Endodermal cell (in vitro differentiated cells): ENCODE results near the gene SPAG16. TPM values are rescaled to one million over a fixed set of nuclear protein-coding genes. Genes with fewer than 3 reads are reported as not detected.
A peak's percentile ranks its signal among the peaks of the same experiment; 100 is the strongest.

Experiments used
- DNase-seq: peaks from one replicate; pipeline ENCODE4 v3.0.0-alpha.2; 2017
- H3K27ac ChIP-seq: 2 replicates; pipeline ENCODE4 v1.5.1; 2013; ENCODE audit warnings: mild to moderate bottlenecking, low read depth, low read length, moderate library complexity
- H3K27me3 ChIP-seq: 2 replicates; pipeline ENCODE4 v1.6.1; 2013; ENCODE audit warnings: mild to moderate bottlenecking, low read length, moderate library complexity; ENCODE audit not compliant: insufficient read depth, control insufficient read depth, poor library complexity, severe bottlenecking
- H3K36me3 ChIP-seq: 2 replicates; pipeline ENCODE4 v1.7.0; 2013; ENCODE audit warnings: mild to moderate bottlenecking, low read length, moderate library complexity; ENCODE audit not compliant: control insufficient read depth, insufficient read depth
- H3K4me1 ChIP-seq: one replicate; pipeline ENCODE4 v1.7.0; 2013; ENCODE audit warnings: low read length; ENCODE audit not compliant: control insufficient read depth, insufficient read depth
- H3K4me3 ChIP-seq: 2 replicates; pipeline ENCODE4 v1.5.1; 2013; ENCODE audit warnings: mild to moderate bottlenecking, low read length, moderate library complexity
- H3K9ac ChIP-seq: 2 replicates; pipeline ENCODE4 v1.6.1; 2013; ENCODE audit warnings: mild to moderate bottlenecking, low read length, moderate library complexity; ENCODE audit not compliant: poor library complexity, severe bottlenecking; ENCODE audit errors: extremely low read depth
- H3K9me3 ChIP-seq: 2 replicates; pipeline ENCODE4 v1.6.1; 2013; ENCODE audit warnings: mild to moderate bottlenecking, low read length, moderate library complexity; ENCODE audit not compliant: control insufficient read depth
- H3K27ac Mint-ChIP-seq: 2 replicates; pipeline ENCODE4 v1.8.0; 2020; ENCODE audit warnings: mixed read lengths
- H3K27me3 Mint-ChIP-seq: 2 replicates; pipeline ENCODE4 v1.8.0; 2021; ENCODE audit warnings: mild to moderate bottlenecking, mixed read lengths; ENCODE audit not compliant: insufficient read depth
- H3K36me3 Mint-ChIP-seq: 2 replicates; pipeline ENCODE4 v1.8.0; 2020; ENCODE audit warnings: low read depth, mixed read lengths
- H3K4me1 Mint-ChIP-seq: 2 replicates; pipeline ENCODE4 v1.8.0; 2020; ENCODE audit warnings: mixed read lengths
- H3K4me3 Mint-ChIP-seq: 2 replicates; pipeline ENCODE4 v1.8.0; 2020; ENCODE audit warnings: mild to moderate bottlenecking, moderate library complexity, mixed read lengths
- H3K9me3 Mint-ChIP-seq: 2 replicates; pipeline ENCODE4 v1.8.0; 2020; ENCODE audit warnings: mild to moderate bottlenecking, mixed read lengths
- CTCF ChIP-seq: fragments of 200-600 bp; sonication (generic); conservative IDR thresholded peaks from 2 replicates; pipeline ENCODE4 v1.5.0; 2021; ENCODE audit warnings: antibody characterized with exemption, mild to moderate bottlenecking
- WGBS, 2 experiments: methylation state at CpG; one replicate each; pipeline versions ENCODE4 v1.1.5 to v1.1.7; 2013; ENCODE audit warnings: missing lambda C conversion rate in 2 of 2, mixed read lengths in 1 of 2; ENCODE audit not compliant: insufficient coverage in 1 of 2, insufficient read length in 1 of 2; 5-methylcytosine and 5-hydroxymethylcytosine counted together
- long read RNA-seq, 4 experiments: library from polyadenylated mRNA in 2 of 4; library from RNA in 1 of 4; library from capped mRNA in 1 of 4; stranded (forward) in 3 of 4; unstranded in 1 of 4; transcript quantifications; one replicate each; pipeline ENCODE4 v2.0.0, GENCODE V29; 2020 to 2021; ENCODE audit warnings: inconsistent platforms in 1 of 4
- polyA plus RNA-seq, 2 experiments: library from polyadenylated mRNA; stranded (reverse); fragments of 50-300 nt; gene quantifications; one replicate each; pipeline ENCODE4 v1.2.3, GENCODE V29; 2013
- total RNA-seq, 2 donors: library from RNA; stranded (reverse); fragmentation: NEBNext Ultra II Directional in 1 of 2; extraction: Animal tissue kit (Norgen Biotek cat#: 25700) in 1 of 2; gene quantifications; 2 replicates in 1 of 2; 3 replicates in 1 of 2; pipeline ENCODE4 v1.2.1, GENCODE V29; 2021

The SPAG16 gene
- total RNA-seq = 10 to 100 TPM; 27.8 to 38.2 TPM
- polyA plus RNA-seq (2013, experiment 1 of 2) = 38.1 TPM
- polyA plus RNA-seq (2013, experiment 2 of 2) = 33.2 TPM
- long read RNA-seq, experiment 1, transcript SPAG16-207 (5 exons, 1,250 nt) = major isoform, 18 of 25 reads
- long read RNA-seq, experiment 1, partial matches to known transcripts = 1 of 25 reads
- long read RNA-seq, experiment 1, other reads (novel, unspliced or antisense) = 6 of 25 reads
- long read RNA-seq, experiment 2, transcript SPAG16-207 (5 exons, 1,250 nt) = major isoform, 70 of 104 reads
- long read RNA-seq, experiment 2, partial matches to known transcripts = 2 of 104 reads
- long read RNA-seq, experiment 2, other reads (novel, unspliced or antisense) = 32 of 104 reads
- long read RNA-seq, experiment 3, transcript SPAG16-207 (5 exons, 1,250 nt) = major isoform, 55 of 65 reads
- long read RNA-seq, experiment 3, partial matches to known transcripts = 3 of 65 reads
- long read RNA-seq, experiment 3, other reads (novel, unspliced or antisense) = 7 of 65 reads
- long read RNA-seq, experiment 4, transcript SPAG16-207 (5 exons, 1,250 nt) = major isoform, 178 of 186 reads
- long read RNA-seq, experiment 4, partial matches to known transcripts = 2 of 186 reads
- long read RNA-seq, experiment 4, other reads (novel, unspliced or antisense) = 6 of 186 reads

DNA sequence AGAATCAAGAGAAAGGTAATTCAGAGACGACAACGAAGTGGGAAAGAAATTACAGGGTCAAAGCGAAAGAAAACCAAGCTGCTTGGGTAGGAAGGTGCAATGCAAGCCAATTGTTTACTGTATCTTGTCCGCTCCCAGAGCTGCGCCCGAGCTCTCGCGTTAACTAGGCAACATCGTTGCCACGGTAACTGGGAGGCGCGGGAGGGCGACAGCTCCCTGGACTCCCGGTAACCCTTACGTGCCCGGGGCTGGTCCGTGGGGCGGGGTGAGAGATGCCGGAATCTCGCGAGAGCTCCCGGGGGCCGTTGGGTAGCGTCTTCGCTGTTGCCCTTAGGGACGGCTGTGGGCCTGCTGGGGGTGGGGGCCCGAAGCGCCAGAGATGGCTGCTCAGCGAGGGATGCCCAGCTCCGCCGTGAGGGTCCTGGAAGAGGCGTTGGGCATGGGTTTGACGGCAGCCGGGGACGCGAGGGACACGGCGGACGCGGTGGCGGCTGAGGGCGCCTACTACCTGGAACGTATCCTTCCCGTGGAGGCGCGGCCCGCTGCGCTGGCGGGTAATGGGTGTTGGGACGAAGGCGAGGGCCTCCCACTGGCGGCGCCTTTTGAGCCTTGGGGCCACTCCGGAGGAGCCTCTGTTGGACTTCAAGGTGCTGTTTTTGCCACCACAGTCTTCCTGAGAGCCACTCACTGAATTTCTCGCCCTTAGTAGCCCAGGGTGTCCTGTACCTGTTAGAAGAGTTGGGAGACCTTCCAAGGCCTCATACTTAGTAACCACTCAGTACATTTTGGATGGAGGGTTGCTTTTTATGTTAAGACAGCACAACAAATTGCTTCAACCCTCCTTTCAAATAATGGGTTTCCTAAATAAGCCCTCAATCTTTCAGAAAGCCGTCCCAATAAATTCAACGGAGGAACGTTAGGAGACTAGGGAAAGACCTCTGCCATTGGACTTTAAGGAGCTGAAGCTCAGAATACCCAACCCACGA is at the start of gene SPAG16:
Gene SPAG16, plus strand, starts transcription at position 360 of the 986 bp plus-strand sequence.
- Mint-ChIP-seq H3K36me3 (no peaks in the 10 kb centered on the region), H3K4me1 (peaks cover 24% of the 10 kb centered on the region), H3K27ac (peak within 1 kb of the TSS; percentile 95), H3K4me3 (peak within 1 kb of the TSS; percentile 88), H3K27me3 (no peaks in the 10 kb centered on the region), H3K9me3 (no peaks in the 10 kb centered on the region)
- TF ChIP-seq CTCF = no peak
- Histone ChIP-seq H3K4me3 (peak within 1 kb of the TSS; percentile 97), H3K4me1 (no peaks in the 10 kb centered on the region), H3K9ac (peak within 1 kb of the TSS; percentile 80), H3K27me3 (no peaks in the 10 kb centered on the region), H3K27ac (peak within 1 kb of the TSS; percentile 54), H3K9me3 (no peaks in the 10 kb centered on the region), H3K36me3 (no peaks in the 10 kb centered on the region)
- DNase-seq = peak; percentile 99
- 5 to 7% methylated on average over 18 to 59 of the region's 59 CpGs for WGBS, 2 experiments

DNA sequence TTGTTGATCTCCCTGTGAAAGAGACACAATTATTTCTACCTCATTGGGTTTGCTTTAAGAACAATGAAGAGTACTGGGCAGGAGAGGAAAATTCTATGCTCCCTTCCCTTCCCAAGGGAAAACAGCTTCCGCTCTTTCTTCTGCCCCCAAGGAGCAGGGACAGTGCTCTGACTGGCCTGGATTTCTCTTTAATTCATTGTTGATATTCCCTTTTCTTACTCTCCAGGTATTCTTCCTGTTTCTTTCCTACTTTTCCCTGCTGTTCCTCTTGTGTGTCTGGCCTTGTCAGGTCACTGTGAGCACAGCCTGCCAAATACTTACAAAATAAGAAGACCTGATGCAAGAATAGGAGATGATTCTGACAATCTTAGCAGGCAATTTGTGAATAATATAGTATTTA is 49.6 kb upstream of the SPAG16 start:
- Histone ChIP-seq H3K9me3 (no peaks in the 10 kb centered on the region), H3K4me3 (no peak overlapping the region), H3K9ac (no peak overlapping the region), H3K27me3 (no peaks in the 10 kb centered on the region), H3K36me3 (no peaks in the 10 kb centered on the region), H3K4me1 (peaks cover 6% of the 10 kb centered on the region), H3K27ac (no peak overlapping the region)
- DNase-seq = no peak
- H3K27me3 Mint-ChIP-seq = no peaks in the 10 kb centered on the region
- H3K36me3 Mint-ChIP-seq = no peaks in the 10 kb centered on the region
- 65 to 67% methylated on average over 1 of the region's 1 CpG for WGBS, 2 experiments
- TF ChIP-seq CTCF = no peak
- H3K27ac Mint-ChIP-seq = peak overlapping the region; percentile 53
- H3K4me1 Mint-ChIP-seq = peaks cover 28% of the 10 kb centered on the region
- H3K9me3 Mint-ChIP-seq = no peaks in the 10 kb centered on the region
- no peak overlapping the region for H3K4me3 Mint-ChIP-seq

- TF ChIP-seq CTCF = no peak
- Mint-ChIP-seq H3K27me3 (no peaks in the 10 kb centered on the region), H3K4me3 (no peak overlapping the region), H3K4me1 (peaks cover 28% of the 10 kb centered on the region), H3K9me3 (no peaks in the 10 kb centered on the region), H3K27ac (no peak overlapping the region), H3K36me3 (no peaks in the 10 kb centered on the region)
- no peak overlapping the region for H3K4me3 ChIP-seq
- no peak overlapping the region for H3K9ac ChIP-seq
- H3K36me3 ChIP-seq = no peaks in the 10 kb centered on the region
- H3K27ac ChIP-seq = no peak overlapping the region
- no peaks in the 10 kb centered on the region for H3K27me3 ChIP-seq
- no peaks in the 10 kb centered on the region for H3K9me3 ChIP-seq
- DNase-seq = no peak
- WGBS, 2 experiments = 100% methylated on average over 1 of the region's 1 CpG; no CpG with 5 or more reads in 1 of the 2 experiments
- H3K4me1 ChIP-seq = peaks cover 6% of the 10 kb centered on the region
Observed at GRCh38 chr2:213235741-213236140, 48.5 kb upstream of the SPAG16 start.
